GM06990 (cell line): ENCODE results near the gene HOXC4.

Experiments used
- DNase-seq: peaks from one replicate; pipeline ENCODE4 v3.0.0-alpha.2; 2011; ENCODE audit not compliant: insufficient read length; ENCODE audit errors: extremely low read depth
- H3K27me3 ChIP-seq: replicated peaks from 2 replicates; pipeline ENCODE4 v1.6.0; 2011; ENCODE audit warnings: low read length; ENCODE audit not compliant: control insufficient read depth, insufficient read depth
- H3K36me3 ChIP-seq: 2 replicates; pipeline ENCODE4 v1.5.1; 2011; ENCODE audit warnings: low read length; ENCODE audit not compliant: control insufficient read depth, insufficient read depth
- H3K4me3 ChIP-seq: replicated peaks from 2 replicates; pipeline ENCODE4 v1.5.1; 2011; ENCODE audit warnings: low read depth, mild to moderate bottlenecking, control low read depth, low read length
- CTCF ChIP-seq: IDR thresholded peaks from 2 replicates; pipeline ENCODE4 v1.5.1; 2011; ENCODE audit warnings: low read length, control low read depth, mild to moderate bottlenecking, inconsistent platforms; ENCODE audit not compliant: insufficient read depth, poor library complexity, severe bottlenecking

Gene HOXC4

GRCh38 chr12:54047160-54047963 lies 6.3 kb upstream of the HOXC4 start:
- TF ChIP-seq CTCF = no peak
- H3K27me3 ChIP-seq = no peaks in the 10 kb centered on the region
- H3K36me3 ChIP-seq = no peaks in the 10 kb centered on the region
- DNase-seq = no peak
- H3K4me3 ChIP-seq = no peak overlapping the region

GRCh38 chr12:54047964-54048303 lies 5.7 kb upstream of the HOXC4 start:
- TF ChIP-seq CTCF = no peak
- no peak for DNase-seq
- no peaks in the 10 kb centered on the region for H3K36me3 ChIP-seq
- no peak overlapping the region for H3K4me3 ChIP-seq
- no peaks in the 10 kb centered on the region for H3K27me3 ChIP-seq

GRCh38 chr12:54048406-54049093 lies 5.1 kb upstream of the HOXC4 start:
- H3K4me3 ChIP-seq = no peak overlapping the region
- DNase-seq = no peak
- H3K27me3 ChIP-seq = no peaks in the 10 kb centered on the region
- TF ChIP-seq CTCF = no peak
- no peaks in the 10 kb centered on the region for H3K36me3 ChIP-seq

- Histone ChIP-seq H3K36me3 (no peaks in the 10 kb centered on the region), H3K27me3 (no peaks in the 10 kb centered on the region), H3K4me3 (no peak overlapping the region)
- DNase-seq = no peak
- TF ChIP-seq CTCF = no peak
These were observed 4.5 kb upstream of the HOXC4 start for GRCh38 chr12:54049108-54049507.

- no peak for TF ChIP-seq CTCF
- Histone ChIP-seq H3K27me3 (no peaks in the 10 kb centered on the region), H3K36me3 (no peaks in the 10 kb centered on the region), H3K4me3 (no peak overlapping the region)
- no peak for DNase-seq
These were observed 3.2 kb upstream of the HOXC4 start for GRCh38 chr12:54050482-54050810.
